ENCODE data around the gene HSPH1. TPM values are rescaled to one million over a fixed set of nuclear protein-coding genes. Genes with fewer than 3 reads are reported as not detected.
A peak's percentile ranks its signal among the peaks of the same experiment; 100 is the strongest.

The HSPH1 gene
- total and polyA plus RNA-seq, 2 of the 13 experiments (the other 11 are each of a cell fraction or from before 2014, with no cell fraction given) = 13.0 to 62.9 TPM

- no peak for TF ChIP-seq ZXDC (CRISPR knock-in tag; IDR thresholded peaks at IDR 0.05)
- TF ChIP-seq KDM3A (CRISPR knock-in tag; IDR thresholded peaks at IDR 0.05; ENCODE audit: low read depth) = no peak
- TF ChIP-seq, protein P1, sequence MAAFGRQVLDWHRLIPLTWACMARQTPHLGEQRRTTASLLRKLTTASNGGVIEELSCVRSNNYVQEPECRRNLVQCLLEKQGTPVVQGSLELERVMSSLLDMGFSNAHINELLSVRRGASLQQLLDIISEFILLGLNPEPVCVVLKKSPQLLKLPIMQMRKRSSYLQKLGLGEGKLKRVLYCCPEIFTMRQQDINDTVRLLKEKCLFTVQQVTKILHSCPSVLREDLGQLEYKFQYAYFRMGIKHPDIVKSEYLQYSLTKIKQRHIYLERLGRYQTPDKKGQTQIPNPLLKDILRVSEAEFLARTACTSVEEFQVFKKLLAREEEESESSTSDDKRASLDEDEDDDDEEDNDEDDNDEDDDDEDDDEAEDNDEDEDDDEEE (CRISPR knock-in tag; IDR thresholded peaks at IDR 0.05) = no peak
- TF ChIP-seq, protein P2, sequence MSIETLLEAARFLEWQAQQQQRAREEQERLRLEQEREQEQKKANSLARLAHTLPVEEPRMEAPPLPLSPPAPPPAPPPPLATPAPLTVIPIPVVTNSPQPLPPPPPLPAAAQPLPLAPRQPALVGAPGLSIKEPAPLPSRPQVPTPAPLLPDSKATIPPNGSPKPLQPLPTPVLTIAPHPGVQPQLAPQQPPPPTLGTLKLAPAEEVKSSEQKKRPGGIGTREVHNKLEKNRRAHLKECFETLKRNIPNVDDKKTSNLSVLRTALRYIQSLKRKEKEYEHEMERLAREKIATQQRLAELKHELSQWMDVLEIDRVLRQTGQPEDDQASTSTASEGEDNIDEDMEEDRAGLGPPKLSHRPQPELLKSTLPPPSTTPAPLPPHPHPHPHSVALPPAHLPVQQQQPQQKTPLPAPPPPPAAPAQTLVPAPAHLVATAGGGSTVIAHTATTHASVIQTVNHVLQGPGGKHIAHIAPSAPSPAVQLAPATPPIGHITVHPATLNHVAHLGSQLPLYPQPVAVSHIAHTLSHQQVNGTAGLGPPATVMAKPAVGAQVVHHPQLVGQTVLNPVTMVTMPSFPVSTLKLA (IDR thresholded peaks at IDR 0.05) = no peak
- no peak for TF ChIP-seq MAFK (conservative IDR thresholded peaks at IDR 0.05 in 1 of 2, IDR thresholded peaks at IDR 0.05 in 1 of 2; ENCODE audit: low read length in 2 of 2)
- no peak for TF ChIP-seq ZNF660 (CRISPR knock-in tag; IDR thresholded peaks at IDR 0.05; ENCODE audit: borderline replicate concordance, low read depth)
- TF ChIP-seq SKI (IDR thresholded peaks at IDR 0.05; ENCODE audit: partially characterized antibody) = no peak
- TF ChIP-seq SNAPC5 (CRISPR knock-in tag; IDR thresholded peaks at IDR 0.05; ENCODE audit: borderline replicate concordance) = no peak
- TF ChIP-seq ZNF800 (CRISPR knock-in tag; IDR thresholded peaks at IDR 0.05) = no peak
- no peak for TF ChIP-seq TCF7L2 (IDR thresholded peaks at IDR 0.05; ENCODE audit: low read depth, low read length)
- no peak for TF ChIP-seq FOXM1 (CRISPR knock-in tag; IDR thresholded peaks at IDR 0.05)
- TF ChIP-seq ZNF225 (CRISPR knock-in tag; IDR thresholded peaks at IDR 0.05) = no peak
- no peak for TF ChIP-seq ZNF557 (CRISPR knock-in tag; IDR thresholded peaks at IDR 0.05)
- no peak for TF ChIP-seq ZNF180 (CRISPR knock-in tag; IDR thresholded peaks at IDR 0.05; ENCODE audit: borderline replicate concordance, low read depth)
- TF ChIP-seq HINFP (CRISPR knock-in tag; IDR thresholded peaks at IDR 0.05; ENCODE audit: low read depth) = no peak
- no peak for TF ChIP-seq HOXA7 (CRISPR knock-in tag; IDR thresholded peaks at IDR 0.05)
- TF ChIP-seq MZF1 (CRISPR knock-in tag; IDR thresholded peaks at IDR 0.05; ENCODE audit: borderline replicate concordance) = no peak
- peak; percentile 28; the same call in 1 of the 2 replicates for TF ChIP-seq TBX2 (CRISPR knock-in tag; IDR thresholded peaks at IDR 0.05; ENCODE audit: borderline replicate concordance)
- TF ChIP-seq NCOA2 (CRISPR knock-in tag; IDR thresholded peaks at IDR 0.05) = 0 out of 2 replicates have a peak, but pooled peaks have one; percentile 3
- no peak for TF ChIP-seq PAF1 (CRISPR knock-in tag; IDR thresholded peaks at IDR 0.05)
These were observed 676 bp upstream of the HSPH1 start (continued) for GRCh38 chr13:31162151-31163008.

Measured in HepG2 (cell line).